MCF 10A (cell line): Measurements from ENCODE around the gene GPR78. TPM values are rescaled to one million over a fixed set of nuclear protein-coding genes. Genes with fewer than 3 reads are reported as not detected.

Experiments
- BruUV-seq: library from RNA; stranded (reverse); fragments of 400-500 nt; replicated peaks from 2 replicates; lab custom pipeline; 2021; lab: Mats Ljungman, UMichigan
- CTCF ChIA-PET: fragments of 300-600 bp; sonication (Branson Sonifier 250); formaldehyde crosslinking; extraction: SDS; loops from one replicate; lab custom pipeline; 2021; ENCODE audit warnings: antibody characterized with exemption, inconsistent platforms; lab: Yijun Ruan, JAX
- POLR2A ChIA-PET: fragments of 300-600, 350-650 bp; sonication (Branson Sonifier 250); formaldehyde crosslinking; extraction: SDS; loops from one replicate; lab custom pipeline; 2020; ENCODE audit warnings: antibody characterized with exemption, inconsistent platforms; lab: Yijun Ruan, JAX
- DNase-seq: peaks from one replicate; pipeline ENCODE4 v3.0.0-alpha.2; 2018; ENCODE audit not compliant: unreplicated experiment
- H3K27ac Mint-ChIP-seq: one replicate; pipeline ENCODE4 v1.8.0; 2022; ENCODE audit warnings: mild to moderate bottlenecking, low read depth, mixed read lengths; ENCODE audit not compliant: unreplicated experiment
- H3K27me3 Mint-ChIP-seq: one replicate; pipeline ENCODE4 v1.8.0; 2022; ENCODE audit warnings: mixed read lengths; ENCODE audit not compliant: insufficient read depth, unreplicated experiment
- H3K36me3 Mint-ChIP-seq: one replicate; pipeline ENCODE4 v1.8.0; 2022; ENCODE audit warnings: mild to moderate bottlenecking, moderate library complexity, mixed read lengths; ENCODE audit not compliant: insufficient read depth, unreplicated experiment
- H3K4me1 Mint-ChIP-seq: one replicate; pipeline ENCODE4 v1.8.0; 2022; ENCODE audit warnings: mixed read lengths; ENCODE audit not compliant: insufficient read depth, unreplicated experiment
- H3K4me3 Mint-ChIP-seq: one replicate; pipeline ENCODE4 v1.8.0; 2022; ENCODE audit warnings: mild to moderate bottlenecking, moderate library complexity, mixed read lengths; ENCODE audit not compliant: unreplicated experiment
- H3K9me3 Mint-ChIP-seq: one replicate; pipeline ENCODE4 v1.8.0; 2022; ENCODE audit warnings: mixed read lengths; ENCODE audit not compliant: unreplicated experiment
- intact Hi-C: fragments of 100-400 bp; cut with micrococcal nuclease; formaldehyde crosslinking; loops from 2 replicates; pipeline ENCODE4 v1.14.1; 2022
- total RNA-seq: library from RNA; stranded (reverse); gene quantifications from 2 replicates; pipeline ENCODE4 v1.2.3, GENCODE V29; 2022
- TF ChIP-seq, protein P1 (sequence below): fragments of 200-600 bp; IDR thresholded peaks from one replicate; pipeline ENCODE4 v1.8.0; 2022; ENCODE audit warnings: antibody characterized with exemption, mild to moderate bottlenecking; ENCODE audit not compliant: unreplicated experiment

Gene GPR78
- total RNA-seq, 1 experiment from 2014 or later, result not detected

DNA sequence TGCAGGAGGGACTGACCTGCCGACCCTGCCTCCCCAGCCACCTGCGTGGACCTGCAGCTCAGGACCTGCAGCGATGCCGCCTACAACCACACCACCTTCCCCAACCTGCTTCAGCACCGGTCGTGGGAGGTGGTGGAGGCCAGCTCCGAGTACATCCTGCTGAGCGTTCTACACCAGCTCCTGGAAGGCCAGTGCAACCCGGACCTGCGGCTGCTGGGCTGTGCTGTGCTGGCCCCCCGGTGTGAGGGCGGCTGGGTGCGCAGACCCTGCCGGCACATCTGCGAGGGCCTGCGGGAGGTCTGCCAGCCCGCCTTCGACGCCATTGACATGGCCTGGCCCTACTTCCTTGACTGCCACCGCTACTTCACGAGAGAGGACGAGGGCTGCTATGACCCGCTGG, 20.9 kb downstream of the GPR78 start:
- Mint-ChIP-seq H3K4me1 (peaks cover 8% of the 10 kb centered on the region), H3K36me3 (no peaks in the 10 kb centered on the region), H3K9me3 (no peaks in the 10 kb centered on the region), H3K4me3 (no peak overlapping the region), H3K27ac (no peak overlapping the region), H3K27me3 (peaks cover 13% of the 10 kb centered on the region)
- intact Hi-C loops, result loop anchor here (10.0 kb wide), 1 partner anchor 314 kb away; no protein-coding TSS in a partner anchor
- BruUV-seq, result no TSS peak
- TF ChIP-seq, protein P1, sequence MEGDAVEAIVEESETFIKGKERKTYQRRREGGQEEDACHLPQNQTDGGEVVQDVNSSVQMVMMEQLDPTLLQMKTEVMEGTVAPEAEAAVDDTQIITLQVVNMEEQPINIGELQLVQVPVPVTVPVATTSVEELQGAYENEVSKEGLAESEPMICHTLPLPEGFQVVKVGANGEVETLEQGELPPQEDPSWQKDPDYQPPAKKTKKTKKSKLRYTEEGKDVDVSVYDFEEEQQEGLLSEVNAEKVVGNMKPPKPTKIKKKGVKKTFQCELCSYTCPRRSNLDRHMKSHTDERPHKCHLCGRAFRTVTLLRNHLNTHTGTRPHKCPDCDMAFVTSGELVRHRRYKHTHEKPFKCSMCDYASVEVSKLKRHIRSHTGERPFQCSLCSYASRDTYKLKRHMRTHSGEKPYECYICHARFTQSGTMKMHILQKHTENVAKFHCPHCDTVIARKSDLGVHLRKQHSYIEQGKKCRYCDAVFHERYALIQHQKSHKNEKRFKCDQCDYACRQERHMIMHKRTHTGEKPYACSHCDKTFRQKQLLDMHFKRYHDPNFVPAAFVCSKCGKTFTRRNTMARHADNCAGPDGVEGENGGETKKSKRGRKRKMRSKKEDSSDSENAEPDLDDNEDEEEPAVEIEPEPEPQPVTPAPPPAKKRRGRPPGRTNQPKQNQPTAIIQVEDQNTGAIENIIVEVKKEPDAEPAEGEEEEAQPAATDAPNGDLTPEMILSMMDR, result no peak
- ChIA-PET POLR2A (no interaction called here), CTCF (interaction anchor here (1.9 to 7.8 kb wide), 2 partner anchors 132 to 315 kb away, joined by 5 to 102 read pairs; no protein-coding TSS in a partner anchor)
- DNase-seq, result no peak

DNA sequence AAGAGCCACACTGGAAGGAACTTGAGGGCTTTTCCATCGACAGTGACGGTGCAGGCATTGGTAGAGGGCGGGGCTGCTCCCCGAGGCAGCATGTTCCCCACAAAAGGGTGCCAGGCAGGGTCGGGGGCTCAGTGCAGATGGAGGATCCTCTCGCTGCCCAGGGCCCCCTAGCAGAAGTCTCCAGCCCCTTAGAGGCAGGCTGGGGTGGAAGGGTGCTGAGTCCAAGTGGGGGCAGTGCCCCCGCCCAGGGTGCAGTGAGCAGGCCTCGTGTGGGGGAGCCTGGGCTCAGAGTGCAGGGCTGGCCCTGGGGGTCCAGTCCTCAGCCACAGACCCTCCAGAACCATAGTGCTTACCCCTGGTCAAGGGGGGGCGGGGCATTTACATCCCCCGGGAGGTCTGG, 21.4 kb downstream of the GPR78 start:
- intact Hi-C loops, result loop anchor here (10.0 kb wide), 1 partner anchor 313 kb away; no protein-coding TSS in a partner anchor
- Mint-ChIP-seq H3K27ac (no peak overlapping the region), H3K9me3 (no peaks in the 10 kb centered on the region), H3K4me1 (peaks cover 8% of the 10 kb centered on the region), H3K27me3 (peaks cover 13% of the 10 kb centered on the region), H3K36me3 (no peaks in the 10 kb centered on the region), H3K4me3 (no peak overlapping the region)
- TF ChIP-seq, protein P1, result no peak
- no TSS peak for BruUV-seq
- no peak for DNase-seq
- POLR2A ChIA-PET, result no interaction called here
- CTCF ChIA-PET, result interaction anchor here (1.9 to 7.8 kb wide), 2 partner anchors 133 to 315 kb away, joined by 5 to 102 read pairs; no protein-coding TSS in a partner anchor

DNA sequence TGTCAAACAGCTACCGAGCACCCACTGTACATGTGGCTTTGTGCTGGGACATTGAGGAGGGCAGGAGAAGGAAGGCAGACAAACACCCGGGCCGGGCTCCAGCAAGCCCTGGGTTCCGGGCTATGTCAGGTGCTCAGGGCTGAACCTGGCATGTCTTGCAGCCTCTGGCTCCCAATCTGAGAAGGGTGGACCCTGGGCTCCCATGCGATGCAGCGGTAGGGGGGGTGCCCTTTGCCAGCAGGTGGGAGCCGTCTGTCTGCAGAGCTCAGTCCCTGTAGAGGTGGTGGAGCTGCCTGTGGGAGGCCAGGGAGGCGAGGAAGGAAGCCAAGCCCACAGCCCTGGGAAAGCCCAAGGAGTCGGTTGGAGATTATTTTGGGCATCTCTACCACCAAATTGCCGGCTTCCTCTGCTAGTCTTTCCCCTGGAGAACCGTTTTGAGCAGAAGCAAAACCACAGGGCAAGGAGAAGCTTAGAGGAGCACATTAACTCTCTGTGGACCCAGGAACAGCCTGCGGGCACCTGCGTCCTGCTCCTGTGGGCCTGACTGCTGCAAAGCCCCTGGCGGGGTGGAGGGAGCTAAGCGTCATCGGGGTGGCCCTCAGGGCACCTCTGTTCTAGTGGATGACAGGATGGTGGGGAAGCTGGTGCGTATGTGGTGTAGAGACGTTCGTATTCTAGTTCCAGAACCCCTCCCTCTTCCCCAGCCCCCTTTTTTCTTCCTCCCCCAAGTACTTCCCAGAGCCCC, 22.7 kb downstream of the GPR78 start:
- POLR2A ChIA-PET, result no interaction called here
- H3K4me3 Mint-ChIP-seq, result no peak overlapping the region
- H3K4me1 Mint-ChIP-seq, result peaks cover 8% of the 10 kb centered on the region
- H3K27me3 Mint-ChIP-seq, result peaks cover 13% of the 10 kb centered on the region
- BruUV-seq, result no TSS peak
- H3K27ac Mint-ChIP-seq, result no peak overlapping the region
- CTCF ChIA-PET, result interaction anchor here (0.7 to 7.8 kb wide), 6 partner anchors 13 to 313 kb away, joined by 3 to 102 read pairs (median 4); no protein-coding TSS in a partner anchor
- TF ChIP-seq, protein P1, result no peak
- no peak for DNase-seq
- H3K36me3 Mint-ChIP-seq, result no peaks in the 10 kb centered on the region
- intact Hi-C loops, result loop anchor here (10.0 kb wide), 1 partner anchor 312 kb away; no protein-coding TSS in a partner anchor
- no peaks in the 10 kb centered on the region for H3K9me3 Mint-ChIP-seq

DNA sequence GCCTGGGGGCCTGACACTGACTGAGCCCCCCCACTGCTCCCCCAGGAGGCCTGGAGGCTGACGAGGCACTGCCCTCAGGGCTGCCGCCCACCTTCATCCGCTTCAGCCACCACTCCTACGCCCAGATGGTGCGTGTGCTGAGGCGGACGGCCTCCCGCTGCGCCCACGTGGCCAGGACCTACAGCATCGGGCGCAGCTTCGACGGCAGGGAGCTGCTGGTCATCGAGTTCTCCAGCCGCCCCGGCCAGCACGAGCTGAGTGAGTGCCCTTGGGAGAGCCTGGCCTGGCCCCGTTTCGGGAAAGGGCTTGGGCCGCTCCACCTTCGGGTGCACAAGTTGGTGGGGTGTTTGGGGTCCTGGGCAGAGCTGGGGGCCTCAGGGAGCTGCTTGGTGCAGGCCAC, 23.7 kb downstream of the GPR78 start:
- BruUV-seq, result no TSS peak
- no peak overlapping the region for H3K4me3 Mint-ChIP-seq
- H3K36me3 Mint-ChIP-seq, result no peaks in the 10 kb centered on the region
- no peak overlapping the region for H3K27ac Mint-ChIP-seq
- CTCF ChIA-PET, result interaction anchor here (0.7 to 7.8 kb wide), 5 partner anchors 14 to 316 kb away, joined by 3 to 102 read pairs (median 5); no protein-coding TSS in a partner anchor
- TF ChIP-seq, protein P1, result no peak
- POLR2A ChIA-PET, result no interaction called here
- no peak for DNase-seq
- H3K27me3 Mint-ChIP-seq, result peaks cover 19% of the 10 kb centered on the region
- H3K4me1 Mint-ChIP-seq, result peaks cover 9% of the 10 kb centered on the region
- no peaks in the 10 kb centered on the region for H3K9me3 Mint-ChIP-seq
- intact Hi-C loops, result loop anchor here (10.0 kb wide), 1 partner anchor 311 kb away; no protein-coding TSS in a partner anchor
